Lung (tissue), 12 donors: ENCODE results near the gene FOXO4. TPM values are rescaled to one million over a fixed set of nuclear protein-coding genes. Genes with fewer than 3 reads are reported as not detected.

Experiments
- ATAC-seq: fragments of 200-7000 bp; cut with Tn5 transposase; one replicate; pipeline ENCODE4 v1.9.1; 2020; ENCODE audit warnings: moderate number of reproducible peaks; ENCODE audit not compliant: insufficient read depth, low FRiP score
- DNase-seq, 3 donors: peaks; one replicate each; pipeline ENCODE4 v3.0.0-alpha.2; 2013 to 2017
- H3K27ac ChIP-seq, 2 donors: one replicate each; pipeline ENCODE4 v1.5.1; 2013; ENCODE audit warnings: mild to moderate bottlenecking in 2 of 2, moderate library complexity in 2 of 2, control low read depth in 1 of 2, inconsistent platforms in 1 of 2, low read depth in 1 of 2, low read length in 1 of 2
- H3K27me3 ChIP-seq, 3 donors: one replicate each; pipeline ENCODE4 v1.5.1; 2013; ENCODE audit warnings: low read length in 2 of 3; ENCODE audit not compliant: control insufficient read depth in 3 of 3, insufficient read depth in 3 of 3
- H3K36me3 ChIP-seq, 4 donors: one replicate each; pipeline ENCODE4 v1.5.1; 2013; ENCODE audit warnings: low read length in 4 of 4, mild to moderate bottlenecking in 1 of 4, moderate library complexity in 1 of 4; ENCODE audit not compliant: control insufficient read depth in 4 of 4, insufficient read depth in 4 of 4
- H3K4me1 ChIP-seq, 5 donors: one replicate each; pipeline ENCODE4 v1.5.1; 2013; ENCODE audit warnings: low read length in 5 of 5, mild to moderate bottlenecking in 2 of 5, moderate library complexity in 1 of 5; ENCODE audit not compliant: control insufficient read depth in 5 of 5, insufficient read depth in 5 of 5
- H3K4me3 ChIP-seq: one replicate; pipeline ENCODE4 v1.5.1; 2013; ENCODE audit warnings: mild to moderate bottlenecking, control low read depth, moderate library complexity
- H3K9ac ChIP-seq, 2 donors: one replicate each; pipeline ENCODE4 v1.5.1; 2013; ENCODE audit warnings: low read length in 2 of 2, control low read depth in 1 of 2; ENCODE audit not compliant: insufficient read depth in 1 of 2
- H3K9me3 ChIP-seq, 4 donors: one replicate each; pipeline ENCODE4 v1.5.1; 2013; ENCODE audit warnings: low read length in 3 of 4, mild to moderate bottlenecking in 1 of 4, moderate library complexity in 1 of 4; ENCODE audit not compliant: control insufficient read depth in 4 of 4, insufficient read depth in 3 of 4
- CTCF ChIP-seq: IDR thresholded peaks from 2 replicates; pipeline ENCODE4 v1.5.1; 2012; ENCODE audit warnings: mild to moderate bottlenecking; ENCODE audit errors: control extremely low read depth, extremely low read depth
- WGBS, 2 donors: extraction: QIAGEN DNeasy Blood & Tissue Kit; methylation state at CpG; one replicate each; pipeline ENCODE4 v1.1.7; 2013; 5-methylcytosine and 5-hydroxymethylcytosine counted together
- polyA plus RNA-seq, 2 donors: library from polyadenylated mRNA; stranded (reverse); fragments of 200-250 nt; gene quantifications; one replicate each; pipeline ENCODE4 v1.2.1, GENCODE V29; 2013
- total RNA-seq, 2 donors: library from RNA; depleted of rRNA in 1 of 2; stranded (reverse); fragments of >200 nt in 1 of 2; gene quantifications; one replicate each; pipeline ENCODE4 v1.2.1, GENCODE V29; 2014 to 2021
- donor health status: control.
- donor health status: control.
- donor health status: Bipolar disorder and iron deficiency.
- donor health status: healthy.
- donor health status: DM: yes; HTN: yes; CAD: no.

The FOXO4 gene
- total and polyA plus RNA-seq, 4 donors: 9.4 to 16.3 (median 12.3) TPM

- Histone ChIP-seq H3K9ac (no peak overlapping the region), H3K27me3 (no peaks in the 10 kb centered on the region), H3K9me3 (no peaks in the 10 kb centered on the region), H3K27ac (no peak overlapping the region), H3K36me3 (peaks cover 19 to 38% (median 23%) of the 10 kb centered on the region in 4 donors), H3K4me1 (no peaks in the 10 kb centered on the region), H3K4me3 (no peak overlapping the region)
- no peak for TF ChIP-seq CTCF
- no peak for ATAC-seq
- 83 to 89% methylated on average over 12 of the region's 12 CpGs for WGBS, 2 donors
- no peak for DNase-seq
These were observed 32.6 kb downstream of the FOXO4 start for GRCh38 chrX:71128166-71128833.

- Histone ChIP-seq H3K4me3 (no peak overlapping the region), H3K9ac (no peak overlapping the region), H3K27me3 (no peaks in the 10 kb centered on the region), H3K36me3 (peaks cover 19 to 35% (median 24%) of the 10 kb centered on the region in 4 donors), H3K27ac (no peak overlapping the region), H3K4me1 (no peaks in the 10 kb centered on the region), H3K9me3 (no peaks in the 10 kb centered on the region)
- ATAC-seq (peak; percentile 76), DNase-seq (peak; percentile 69 to 70 (median 70))
- 33 to 34% methylated on average over 18 of the region's 18 CpGs for WGBS, 2 donors
- peak; percentile 65 for TF ChIP-seq CTCF
These were observed 33.5 kb downstream of the FOXO4 start for GRCh38 chrX:71128915-71129765.

- peaks cover 0 to 2% (median 0%) of the 10 kb centered on the region in 4 donors for H3K9me3 ChIP-seq
- 77 to 79% methylated on average over 4 of the region's 4 CpGs for WGBS, 2 donors
- no peaks in the 10 kb centered on the region for H3K27me3 ChIP-seq
- no peak overlapping the region for H3K4me3 ChIP-seq
- H3K4me1 ChIP-seq: no peaks in the 10 kb centered on the region
- no peak overlapping the region for H3K27ac ChIP-seq
- DNase-seq (no peak), ATAC-seq (no peak)
- no peak for TF ChIP-seq CTCF
- H3K36me3 ChIP-seq: peaks cover 21 to 30% (median 27%) of the 10 kb centered on the region in 4 donors
- H3K9ac ChIP-seq: no peak overlapping the region
These were observed 35.9 kb downstream of the FOXO4 start for GRCh38 chrX:71131510-71131909.
